Skeletal muscle satellite cell (primary cell): ENCODE results near the gene CFAP77.

Source experiments
- H3K27me3 ChIP-seq: 2 replicates; pipeline ENCODE4 v1.7.0; 2013; ENCODE audit warnings: low read length; ENCODE audit not compliant: control insufficient read depth, insufficient read depth
- H3K36me3 ChIP-seq: 2 replicates; pipeline ENCODE4 v1.7.0; 2013; ENCODE audit warnings: mild to moderate bottlenecking, control low read depth, low read length; ENCODE audit not compliant: insufficient read depth
- H3K4me1 ChIP-seq: 2 replicates; pipeline ENCODE4 v1.7.0; 2013; ENCODE audit warnings: low read length; ENCODE audit not compliant: control insufficient read depth, insufficient read depth
- H3K4me2 ChIP-seq: 2 replicates; pipeline ENCODE4 v1.7.0; 2013; ENCODE audit warnings: mild to moderate bottlenecking, low read length
- H3K4me3 ChIP-seq: 2 replicates; pipeline ENCODE4 v1.7.0; 2013; ENCODE audit warnings: low read length
- H3K9ac ChIP-seq: 2 replicates; pipeline ENCODE4 v1.7.0; 2013; ENCODE audit warnings: mild to moderate bottlenecking, low read depth, low read length, moderate library complexity
- H3K9me3 ChIP-seq: replicated peaks from 2 replicates; pipeline ENCODE4 v1.7.0; 2013; ENCODE audit warnings: mild to moderate bottlenecking, control low read depth, low read length

Gene CFAP77

GRCh38 chr9:132481053-132481849, 71.2 kb downstream of the CFAP77 start:
- peaks cover 80% of the 10 kb centered on the region for H3K27me3 ChIP-seq

GRCh38 chr9:132482196-132482813, 72.3 kb downstream of the CFAP77 start:
- Histone ChIP-seq H3K27me3 (peaks cover 80% of the 10 kb centered on the region), H3K9me3 (no peaks in the 10 kb centered on the region), H3K4me2 (no peak overlapping the region), H3K4me1 (no peaks in the 10 kb centered on the region), H3K4me3 (no peak overlapping the region), H3K36me3 (no peaks in the 10 kb centered on the region), H3K9ac (no peak overlapping the region)

More at GRCh38 chr9:132481053-132481849, 71.2 kb downstream of the CFAP77 start:
- Histone ChIP-seq H3K4me1 (no peaks in the 10 kb centered on the region), H3K9me3 (no peaks in the 10 kb centered on the region), H3K36me3 (no peaks in the 10 kb centered on the region), H3K9ac (no peak overlapping the region), H3K4me3 (no peak overlapping the region), H3K4me2 (no peak overlapping the region)

GRCh38 chr9:132485393-132485792, 75.4 kb downstream of the CFAP77 start:
- no peaks in the 10 kb centered on the region for H3K36me3 ChIP-seq
- no peak overlapping the region for H3K9ac ChIP-seq
- H3K4me3 ChIP-seq = no peak overlapping the region
- H3K9me3 ChIP-seq = no peaks in the 10 kb centered on the region
- no peak overlapping the region for H3K4me2 ChIP-seq
- peaks cover 83% of the 10 kb centered on the region for H3K27me3 ChIP-seq
- no peaks in the 10 kb centered on the region for H3K4me1 ChIP-seq

GRCh38 chr9:132486706-132487350, 76.8 kb downstream of the CFAP77 start:
- H3K36me3 ChIP-seq = no peaks in the 10 kb centered on the region
- no peak overlapping the region for H3K9ac ChIP-seq
- H3K4me1 ChIP-seq = no peaks in the 10 kb centered on the region
- no peaks in the 10 kb centered on the region for H3K9me3 ChIP-seq
- H3K4me2 ChIP-seq = no peak overlapping the region
- no peak overlapping the region for H3K4me3 ChIP-seq
- peaks cover 77% of the 10 kb centered on the region for H3K27me3 ChIP-seq

GRCh38 chr9:132487351-132487791, 77.4 kb downstream of the CFAP77 start:
- H3K9ac ChIP-seq = no peak overlapping the region
- H3K4me1 ChIP-seq = no peaks in the 10 kb centered on the region
- no peaks in the 10 kb centered on the region for H3K36me3 ChIP-seq
- peaks cover 73% of the 10 kb centered on the region for H3K27me3 ChIP-seq
- no peak overlapping the region for H3K4me3 ChIP-seq
- H3K9me3 ChIP-seq = no peaks in the 10 kb centered on the region
- H3K4me2 ChIP-seq = no peak overlapping the region

- H3K4me1 ChIP-seq = no peaks in the 10 kb centered on the region
- H3K27me3 ChIP-seq = peaks cover 79% of the 10 kb centered on the region
- no peaks in the 10 kb centered on the region for H3K36me3 ChIP-seq
- no peaks in the 10 kb centered on the region for H3K9me3 ChIP-seq
- H3K9ac ChIP-seq = no peak overlapping the region
- H3K4me3 ChIP-seq = no peak overlapping the region
- no peak overlapping the region for H3K4me2 ChIP-seq
These were observed 78.0 kb downstream of the CFAP77 start for GRCh38 chr9:132487980-132488535.

- H3K4me2 ChIP-seq = no peak overlapping the region
- no peak overlapping the region for H3K9ac ChIP-seq
- H3K9me3 ChIP-seq = no peaks in the 10 kb centered on the region
- H3K4me3 ChIP-seq = no peak overlapping the region
- no peaks in the 10 kb centered on the region for H3K36me3 ChIP-seq
- H3K4me1 ChIP-seq = no peaks in the 10 kb centered on the region
- peaks cover 78% of the 10 kb centered on the region for H3K27me3 ChIP-seq
These were observed 78.6 kb downstream of the CFAP77 start for GRCh38 chr9:132488626-132489025.

GRCh38 chr9:132489536-132489935, 79.5 kb downstream of the CFAP77 start:
- H3K9me3 ChIP-seq = no peaks in the 10 kb centered on the region
- no peak overlapping the region for H3K4me2 ChIP-seq
- no peak overlapping the region for H3K9ac ChIP-seq
- H3K4me1 ChIP-seq = no peaks in the 10 kb centered on the region
- no peak overlapping the region for H3K4me3 ChIP-seq
- H3K27me3 ChIP-seq = peaks cover 78% of the 10 kb centered on the region
- no peaks in the 10 kb centered on the region for H3K36me3 ChIP-seq

- Histone ChIP-seq H3K36me3 (no peaks in the 10 kb centered on the region), H3K4me1 (no peaks in the 10 kb centered on the region), H3K27me3 (peaks cover 64% of the 10 kb centered on the region), H3K4me3 (no peak overlapping the region), H3K9me3 (no peaks in the 10 kb centered on the region), H3K4me2 (no peak overlapping the region), H3K9ac (no peak overlapping the region)
These were observed 84.8 kb downstream of the CFAP77 start for GRCh38 chr9:132494857-132495256.

- H3K4me1 ChIP-seq = no peaks in the 10 kb centered on the region
- H3K9me3 ChIP-seq = no peaks in the 10 kb centered on the region
- H3K4me2 ChIP-seq = no peak overlapping the region
- no peak overlapping the region for H3K9ac ChIP-seq
- no peaks in the 10 kb centered on the region for H3K36me3 ChIP-seq
- H3K27me3 ChIP-seq = peaks cover 53% of the 10 kb centered on the region
- no peak overlapping the region for H3K4me3 ChIP-seq
These were observed 87.7 kb downstream of the CFAP77 start for GRCh38 chr9:132497731-132498130.

GRCh38 chr9:132498531-132499210, 88.7 kb downstream of the CFAP77 start:
- H3K4me1 ChIP-seq = no peaks in the 10 kb centered on the region
- H3K9me3 ChIP-seq = no peaks in the 10 kb centered on the region
- H3K4me2 ChIP-seq = no peak overlapping the region
- H3K4me3 ChIP-seq = no peak overlapping the region
- H3K27me3 ChIP-seq = peaks cover 53% of the 10 kb centered on the region
- H3K9ac ChIP-seq = no peak overlapping the region
- H3K36me3 ChIP-seq = no peaks in the 10 kb centered on the region
